Measurements from ENCODE around the gene FYB2.

The FYB2 gene

GRCh38 chr1:56808410-56808809 is 10.8 kb downstream of the FYB2 start:
- intact Hi-C loops (cut with DNase I; ENCODE audit: low total_unique reads), result no loop called here
- H3K27ac ChIP-seq, result no peak overlapping the region
- H3K36me3 ChIP-seq, result no peaks in the 10 kb centered on the region
- DNase-seq, result no peak
- TF ChIP-seq, protein P1, sequence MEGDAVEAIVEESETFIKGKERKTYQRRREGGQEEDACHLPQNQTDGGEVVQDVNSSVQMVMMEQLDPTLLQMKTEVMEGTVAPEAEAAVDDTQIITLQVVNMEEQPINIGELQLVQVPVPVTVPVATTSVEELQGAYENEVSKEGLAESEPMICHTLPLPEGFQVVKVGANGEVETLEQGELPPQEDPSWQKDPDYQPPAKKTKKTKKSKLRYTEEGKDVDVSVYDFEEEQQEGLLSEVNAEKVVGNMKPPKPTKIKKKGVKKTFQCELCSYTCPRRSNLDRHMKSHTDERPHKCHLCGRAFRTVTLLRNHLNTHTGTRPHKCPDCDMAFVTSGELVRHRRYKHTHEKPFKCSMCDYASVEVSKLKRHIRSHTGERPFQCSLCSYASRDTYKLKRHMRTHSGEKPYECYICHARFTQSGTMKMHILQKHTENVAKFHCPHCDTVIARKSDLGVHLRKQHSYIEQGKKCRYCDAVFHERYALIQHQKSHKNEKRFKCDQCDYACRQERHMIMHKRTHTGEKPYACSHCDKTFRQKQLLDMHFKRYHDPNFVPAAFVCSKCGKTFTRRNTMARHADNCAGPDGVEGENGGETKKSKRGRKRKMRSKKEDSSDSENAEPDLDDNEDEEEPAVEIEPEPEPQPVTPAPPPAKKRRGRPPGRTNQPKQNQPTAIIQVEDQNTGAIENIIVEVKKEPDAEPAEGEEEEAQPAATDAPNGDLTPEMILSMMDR (IDR thresholded peaks at IDR 0.05), result no peak
- no peaks in the 10 kb centered on the region for H3K4me1 ChIP-seq
- no peaks in the 10 kb centered on the region for H3K9me3 ChIP-seq
- H3K27me3 ChIP-seq, result peaks cover 0 to 15% of the 10 kb centered on the region in 2 donors
- H3K4me3 ChIP-seq, result no peak overlapping the region

- DNase-seq, result no peak
- H3K27me3 ChIP-seq, result peaks cover 0 to 7% of the 10 kb centered on the region in 2 donors
- intact Hi-C loops (cut with DNase I; ENCODE audit: low total_unique reads), result no loop called here
- H3K9me3 ChIP-seq, result no peaks in the 10 kb centered on the region
- H3K36me3 ChIP-seq, result no peaks in the 10 kb centered on the region
- no peak overlapping the region for H3K27ac ChIP-seq
- no peaks in the 10 kb centered on the region for H3K4me1 ChIP-seq
- no peak overlapping the region for H3K4me3 ChIP-seq
- TF ChIP-seq, protein P1 (IDR thresholded peaks at IDR 0.05), result no peak
These were observed 12.4 kb downstream of the FYB2 start for GRCh38 chr1:56806804-56807203.

GRCh38 chr1:56803561-56804156 is 15.5 kb downstream of the FYB2 start:
- Histone ChIP-seq H3K27me3 (no peaks in the 10 kb centered on the region), H3K36me3 (no peaks in the 10 kb centered on the region), H3K27ac (no peak overlapping the region), H3K4me1 (no peaks in the 10 kb centered on the region), H3K9me3 (no peaks in the 10 kb centered on the region), H3K4me3 (no peak overlapping the region)
- TF ChIP-seq, protein P1 (IDR thresholded peaks at IDR 0.05), result no peak
- intact Hi-C loops (cut with DNase I; ENCODE audit: low total_unique reads), result no loop called here
- no peak for DNase-seq

- H3K27ac ChIP-seq, result no peak overlapping the region
- no peak for DNase-seq
- no peaks in the 10 kb centered on the region for H3K4me1 ChIP-seq
- TF ChIP-seq, protein P1 (IDR thresholded peaks at IDR 0.05), result no peak
- H3K4me3 ChIP-seq, result no peak overlapping the region
- no peaks in the 10 kb centered on the region for H3K36me3 ChIP-seq
- H3K27me3 ChIP-seq, result no peaks in the 10 kb centered on the region
- H3K9me3 ChIP-seq, result no peaks in the 10 kb centered on the region
- intact Hi-C loops (cut with DNase I; ENCODE audit: low total_unique reads), result no loop called here
These were observed 19.4 kb downstream of the FYB2 start for GRCh38 chr1:56799605-56800400.

DNA sequence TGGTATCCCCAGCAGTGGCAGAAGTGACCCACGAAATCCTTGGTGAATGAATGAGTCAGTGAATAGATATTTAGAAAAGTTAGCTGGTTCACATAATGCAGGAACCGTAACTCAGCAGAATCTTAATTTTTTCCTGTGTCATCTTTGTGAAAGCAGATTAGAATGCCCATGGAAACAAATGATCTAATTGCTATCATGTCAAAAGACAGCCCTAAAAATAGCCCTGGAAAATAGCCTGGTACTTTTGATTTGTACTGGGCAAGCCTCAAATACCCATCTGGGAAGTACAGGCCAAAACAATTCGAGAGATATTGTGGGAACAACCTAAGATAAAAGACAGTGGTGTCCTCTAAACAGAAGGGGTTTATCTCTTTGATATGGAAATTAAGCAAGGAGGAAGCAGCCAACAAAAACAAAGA is 21.1 kb downstream of the FYB2 start:
- H3K9me3 ChIP-seq, result no peaks in the 10 kb centered on the region
- no peaks in the 10 kb centered on the region for H3K27me3 ChIP-seq
- H3K4me3 ChIP-seq, result no peak overlapping the region
- H3K27ac ChIP-seq, result no peak overlapping the region
- DNase-seq, result no peak
- TF ChIP-seq, protein P1 (IDR thresholded peaks at IDR 0.05), result no peak
- no peaks in the 10 kb centered on the region for H3K4me1 ChIP-seq
- no peaks in the 10 kb centered on the region for H3K36me3 ChIP-seq
- intact Hi-C loops (cut with DNase I; ENCODE audit: low total_unique reads), result no loop called here

All from tibial artery (tissue), 4 donors.